NB4 (cell line): ENCODE measurements around the gene TUBA4B.

Source experiments
- DNase-seq: peaks from one replicate; pipeline ENCODE4 v3.0.0; 2010; ENCODE audit warnings: low read depth
- H3K4me3 ChIP-seq: one replicate; pipeline ENCODE4 v1.5.1; 2011; ENCODE audit warnings: mild to moderate bottlenecking, low read depth, low read length, moderate library complexity
- CTCF ChIP-seq: IDR thresholded peaks from one replicate; pipeline ENCODE4 v1.5.1; 2012; ENCODE audit warnings: low read depth, low read length
- MAX ChIP-seq: IDR thresholded peaks from 2 replicates; pipeline ENCODE4 v1.6.1; 2011; ENCODE audit warnings: low read depth, low read length
- MYC ChIP-seq: IDR thresholded peaks from 2 replicates; pipeline ENCODE4 v1.6.1; 2011; ENCODE audit warnings: low read depth, low read length
- POLR2A ChIP-seq: IDR thresholded peaks from 2 replicates; pipeline ENCODE4 v1.6.1; 2011; ENCODE audit warnings: mild to moderate bottlenecking; ENCODE audit not compliant: insufficient read length; ENCODE audit errors: extremely low read depth

Gene TUBA4B

GRCh38 chr2:219218217-219218731, 34.8 kb upstream of the TUBA4B start:
- no peak for DNase-seq
- TF ChIP-seq MYC (no peak), MAX (no peak), CTCF (no peak), POLR2A (no peak)
- H3K4me3 ChIP-seq = no peak overlapping the region

GRCh38 chr2:219218732-219219701, 34.0 kb upstream of the TUBA4B start, which contains the start of gene ABCB6:
Gene ABCB6 (minus strand): TSS chr2:219218958. CDS start chr2:219218673, 285 bp downstream.
- H3K4me3 ChIP-seq = no peak within 1 kb of the TSS
- DNase-seq = no peak
- TF ChIP-seq POLR2A = no peak
- no peak for TF ChIP-seq CTCF
- no peak for TF ChIP-seq MYC
- no peak for TF ChIP-seq MAX

GRCh38 chr2:219219784-219220532, 33.1 kb upstream of the TUBA4B start:
- H3K4me3 ChIP-seq = no peak overlapping the region
- DNase-seq = no peak

GRCh38 chr2:219220652-219221402, 32.2 kb upstream of the TUBA4B start:
- TF ChIP-seq CTCF = no peak
- no peak for TF ChIP-seq MYC
- TF ChIP-seq MAX = no peak
- TF ChIP-seq POLR2A = no peak
- no peak overlapping the region for H3K4me3 ChIP-seq
- DNase-seq = no peak

More at GRCh38 chr2:219219784-219220532, 33.1 kb upstream of the TUBA4B start:
- no peak for TF ChIP-seq MYC
- TF ChIP-seq CTCF = no peak
- no peak for TF ChIP-seq MAX
- TF ChIP-seq POLR2A = no peak

- TF ChIP-seq CTCF (no peak), MYC (no peak), MAX (no peak), POLR2A (no peak)
- no peak overlapping the region for H3K4me3 ChIP-seq
- no peak for DNase-seq
Observed at GRCh38 chr2:219221957-219222518, 31.0 kb upstream of the TUBA4B start.
